ENCODE data around the gene ENHO.

DNA sequence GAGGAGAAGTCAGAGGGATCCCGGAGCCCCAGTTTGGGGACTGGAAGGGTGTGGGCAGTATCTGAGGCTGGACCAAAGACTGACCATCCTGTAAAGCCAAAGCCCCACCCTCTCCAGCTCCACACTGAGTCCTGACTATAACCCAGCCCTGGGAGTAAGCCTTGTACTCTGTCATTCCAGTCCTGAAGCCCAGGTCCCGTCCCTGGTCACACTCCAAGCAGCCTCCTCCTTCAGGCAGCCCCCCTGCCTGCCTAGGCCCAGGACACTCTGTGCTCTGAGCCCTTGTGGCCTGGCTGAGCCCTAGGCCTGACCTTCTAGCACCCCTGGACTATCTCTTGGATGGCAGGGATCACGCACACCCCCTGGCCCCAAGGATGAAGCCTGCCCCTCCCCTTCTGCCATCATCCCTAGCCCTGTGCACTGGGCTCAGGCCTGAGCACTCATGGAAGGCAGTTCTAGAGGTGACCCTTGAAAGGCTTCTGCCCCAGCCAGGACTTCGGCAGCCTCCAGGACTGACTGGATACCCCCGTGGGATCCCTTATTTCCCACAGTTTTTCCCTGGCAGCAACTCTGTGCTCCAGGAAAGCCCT, 28.0 kb upstream of the ENHO start:
- TF ChIP-seq, protein P1, sequence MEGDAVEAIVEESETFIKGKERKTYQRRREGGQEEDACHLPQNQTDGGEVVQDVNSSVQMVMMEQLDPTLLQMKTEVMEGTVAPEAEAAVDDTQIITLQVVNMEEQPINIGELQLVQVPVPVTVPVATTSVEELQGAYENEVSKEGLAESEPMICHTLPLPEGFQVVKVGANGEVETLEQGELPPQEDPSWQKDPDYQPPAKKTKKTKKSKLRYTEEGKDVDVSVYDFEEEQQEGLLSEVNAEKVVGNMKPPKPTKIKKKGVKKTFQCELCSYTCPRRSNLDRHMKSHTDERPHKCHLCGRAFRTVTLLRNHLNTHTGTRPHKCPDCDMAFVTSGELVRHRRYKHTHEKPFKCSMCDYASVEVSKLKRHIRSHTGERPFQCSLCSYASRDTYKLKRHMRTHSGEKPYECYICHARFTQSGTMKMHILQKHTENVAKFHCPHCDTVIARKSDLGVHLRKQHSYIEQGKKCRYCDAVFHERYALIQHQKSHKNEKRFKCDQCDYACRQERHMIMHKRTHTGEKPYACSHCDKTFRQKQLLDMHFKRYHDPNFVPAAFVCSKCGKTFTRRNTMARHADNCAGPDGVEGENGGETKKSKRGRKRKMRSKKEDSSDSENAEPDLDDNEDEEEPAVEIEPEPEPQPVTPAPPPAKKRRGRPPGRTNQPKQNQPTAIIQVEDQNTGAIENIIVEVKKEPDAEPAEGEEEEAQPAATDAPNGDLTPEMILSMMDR (conservative IDR thresholded peaks at IDR 0.05 in 1 of 2, IDR thresholded peaks at IDR 0.05 in 1 of 2; ENCODE audit: low read depth in 1 of 2, low read length in 2 of 2) = no peak
- no peak for TF ChIP-seq EZH2 (IDR thresholded peaks at IDR 0.05; ENCODE audit: low read length, missing control alignments)
